B cell (primary cell): ENCODE measurements around the gene OTX2. TPM values are rescaled to one million over a fixed set of nuclear protein-coding genes. Genes with fewer than 3 reads are reported as not detected.

Source experiments
- ATAC-seq: fragments of 200-7000 bp; cut with Tn5 transposase; one replicate; pipeline ENCODE4 v1.10.0; 2021; ENCODE audit warnings: low read depth, mild to moderate bottlenecking, moderate number of reproducible peaks, moderate library complexity
- CTCF ChIA-PET: fragments of 350-600 bp; sonication (Branson Sonifier 250); formaldehyde crosslinking; loops from one replicate; lab custom pipeline; 2021; ENCODE audit warnings: antibody characterized with exemption, inconsistent platforms; lab: Charles Lee
- POLR2A ChIA-PET: fragments of 350-600 bp; sonication (Branson Sonifier 250); formaldehyde crosslinking; loops from one replicate; lab custom pipeline; 2021; ENCODE audit warnings: antibody characterized with exemption; lab: Charles Lee
- DNase-seq: peaks from one replicate; pipeline ENCODE4 v3.0.0; 2013
- H2AFZ ChIP-seq: 2 replicates; pipeline ENCODE4 v1.6.1; 2012; ENCODE audit warnings: mild to moderate bottlenecking, low read depth, low read length; ENCODE audit not compliant: insufficient read depth, poor library complexity, severe bottlenecking
- H3K27ac ChIP-seq, 2 donors: 1 replicate in 1 of 2; 2 replicates in 1 of 2; pipeline ENCODE4 v1.5.1; 2012 to 2013; ENCODE audit warnings: low read length in 2 of 2, mild to moderate bottlenecking in 2 of 2, moderate library complexity in 1 of 2
- H3K27me3 ChIP-seq, 4 experiments: fragments of 200-600 bp in 1 of 4; sonication (generic) in 1 of 4; replicated peaks in 1 of 4; 1 replicate in 2 of 4; 2 replicates in 2 of 4; pipeline versions ENCODE4 v1.6.1 to v1.7.0; 2013 to 2016; ENCODE audit warnings: low read length in 3 of 4, mild to moderate bottlenecking in 2 of 4, mixed read lengths in 1 of 4, moderate library complexity in 1 of 4; ENCODE audit not compliant: insufficient read depth in 4 of 4, control insufficient read depth in 3 of 4; ENCODE audit errors: control extremely low read depth in 1 of 4
- H3K36me3 ChIP-seq, 2 experiments: replicated peaks in 1 of 2; 1 replicate in 1 of 2; 2 replicates in 1 of 2; pipeline versions ENCODE4 v1.6.1 to v1.7.1; 2013; ENCODE audit warnings: low read length in 1 of 2; ENCODE audit not compliant: insufficient read depth in 2 of 2, control insufficient read depth in 1 of 2; ENCODE audit errors: control extremely low read depth in 1 of 2, extremely low read depth in 1 of 2
- H3K4me1 ChIP-seq, 2 donors: fragments of 200-600 bp in 1 of 2; sonication (generic) in 1 of 2; 1 replicate in 1 of 2; 2 replicates in 1 of 2; pipeline versions ENCODE4 v1.5.1 to v1.6.1; 2013 to 2017; ENCODE audit warnings: low read length in 2 of 2; ENCODE audit not compliant: control insufficient read depth in 2 of 2, insufficient read depth in 2 of 2
- H3K4me2 ChIP-seq: replicated peaks from 2 replicates; pipeline ENCODE3; 2012; ENCODE audit warnings: mild to moderate bottlenecking, low read depth, low read length; ENCODE audit not compliant: poor library complexity, severe bottlenecking
- H3K4me3 ChIP-seq, 5 experiments: fragments of 200-600 bp in 1 of 5; sonication (generic) in 1 of 5; 1 replicate in 3 of 5; 2 replicates in 2 of 5; pipeline versions ENCODE4 v1.5.1 to v1.7.0; 2011 to 2016; ENCODE audit warnings: low read length in 4 of 5, mild to moderate bottlenecking in 4 of 5, low read depth in 2 of 5, control low read depth in 1 of 5, moderate library complexity in 1 of 5; ENCODE audit not compliant: insufficient read depth in 1 of 5; ENCODE audit errors: control extremely low read depth in 1 of 5, extremely low read depth in 1 of 5
- H3K79me2 ChIP-seq: fragments of 200-600 bp; sonication (generic); one replicate; pipeline ENCODE4 v1.6.0; 2016; ENCODE audit warnings: low read length; ENCODE audit not compliant: control insufficient read depth, insufficient read depth
- H3K9ac ChIP-seq: fragments of 200-600 bp; sonication (generic); 2 replicates; pipeline ENCODE4 v1.6.1; 2017; ENCODE audit warnings: mild to moderate bottlenecking, low read length, moderate library complexity
- H3K9me3 ChIP-seq, 3 donors: one replicate each; pipeline versions ENCODE4 v1.6.1 to v1.7.1; 2013; ENCODE audit warnings: low read length in 2 of 3; ENCODE audit not compliant: control insufficient read depth in 2 of 3, insufficient read depth in 1 of 3; ENCODE audit errors: control extremely low read depth in 1 of 3
- H4K20me1 ChIP-seq: 2 replicates; pipeline ENCODE4 v1.6.0; 2012; ENCODE audit warnings: mild to moderate bottlenecking, low read length; ENCODE audit not compliant: insufficient read depth, control insufficient read depth, poor library complexity, severe bottlenecking
- H3K27ac Mint-ChIP-seq: one replicate; pipeline ENCODE4 v1.8.0; 2021; ENCODE audit warnings: mixed read lengths
- H3K27me3 Mint-ChIP-seq: one replicate; pipeline ENCODE4 v1.8.0; 2021; ENCODE audit warnings: mixed read lengths
- H3K4me1 Mint-ChIP-seq: one replicate; pipeline ENCODE4 v1.8.0; 2021; ENCODE audit warnings: mixed read lengths
- H3K4me3 Mint-ChIP-seq: one replicate; pipeline ENCODE4 v1.8.0; 2021; ENCODE audit warnings: mixed read lengths
- H3K9me3 Mint-ChIP-seq: one replicate; pipeline ENCODE4 v1.8.0; 2022; ENCODE audit warnings: mixed read lengths; ENCODE audit not compliant: insufficient read depth
- CTCF ChIP-seq: fragments of 200-600 bp; IDR thresholded peaks from one replicate; pipeline ENCODE4 v1.8.0; 2022; ENCODE audit warnings: antibody characterized with exemption, mild to moderate bottlenecking
- EZH2 ChIP-seq: IDR thresholded peaks from 2 replicates; pipeline ENCODE4 v1.6.1; 2012; ENCODE audit warnings: borderline replicate concordance, low read depth, mild to moderate bottlenecking, moderate library complexity, low read length; ENCODE audit not compliant: insufficient read depth, poor library complexity, severe bottlenecking
- WGBS: methylation state at CpG from one replicate; pipeline ENCODE4 v1.1.5; 2013; ENCODE audit warnings: missing lambda C conversion rate; ENCODE audit not compliant: insufficient coverage; 5-methylcytosine and 5-hydroxymethylcytosine counted together
- intact Hi-C: fragments of 100-400 bp; cut with micrococcal nuclease; formaldehyde crosslinking; loops from one replicate; pipeline ENCODE4 v1.10.0; 2022
- polyA plus RNA-seq: library from polyadenylated mRNA; depleted of rRNA; stranded (reverse); fragments of >200 nt; gene quantifications from 2 replicates; pipeline ENCODE4 v1.2.3, GENCODE V29; 2012
- total RNA-seq, 2 donors: library from RNA; stranded (reverse); fragments of 120-200 nt in 1 of 2; gene quantifications; 1 replicate in 1 of 2; 2 replicates in 1 of 2; pipeline versions ENCODE4 v1.2.3 to v1.2.4, GENCODE V29; 2013 to 2022

OTX2 gene
- total and polyA plus RNA-seq, 2 donors (not counting 1 experiment from before 2014, with no cell fraction given) = not detected

DNA sequence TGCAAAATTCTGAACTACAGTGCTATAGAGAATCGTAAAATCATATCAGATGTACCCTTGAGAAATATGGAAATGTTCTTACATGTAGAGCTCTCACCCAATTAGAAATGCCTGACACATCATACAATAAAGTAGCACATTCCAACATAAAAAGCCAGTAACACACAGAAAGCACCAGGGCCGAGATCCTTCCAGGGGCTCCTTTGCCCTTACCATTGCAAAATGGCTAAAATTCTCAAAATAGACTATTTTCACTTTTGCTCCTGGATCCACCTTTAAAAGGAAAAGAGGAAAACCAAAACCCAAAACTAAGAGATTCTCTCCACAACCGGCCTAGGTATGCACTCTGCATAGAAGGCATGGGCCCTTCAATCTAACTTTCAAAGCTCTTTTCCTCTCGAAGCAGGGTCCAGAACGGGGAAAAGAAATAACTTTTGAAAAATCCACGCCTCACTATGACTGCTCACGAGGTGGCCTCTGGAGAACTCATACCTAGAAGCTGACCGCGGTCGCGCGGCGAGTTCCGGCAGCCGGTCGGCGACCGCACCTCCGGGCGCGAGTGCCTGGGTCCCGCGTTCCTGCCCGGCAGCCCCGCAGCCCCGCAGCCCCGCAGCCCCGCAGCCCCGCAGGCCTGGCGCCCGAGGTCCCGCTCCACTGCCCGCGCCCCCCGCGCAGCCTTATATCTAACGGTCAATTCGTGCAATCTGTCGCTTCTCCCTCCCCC, 2.7 kb downstream of the OTX2 start:
- no peak overlapping the region for H2AFZ ChIP-seq
- H3K4me3 Mint-ChIP-seq = no peak overlapping the region

More for the DNA sequence above, 2.7 kb downstream of the OTX2 start:
- TF ChIP-seq CTCF (no peak), EZH2 (no peak)
- Histone ChIP-seq H3K36me3 (no peaks in the 10 kb centered on the region), H3K4me3 (no peak overlapping the region), H3K79me2 (no peaks in the 10 kb centered on the region), H3K27me3 (peaks cover 0 to 87% (median 72%) of the 10 kb centered on the region in 4 experiments), H3K9ac (no peak overlapping the region), H3K4me1 (peaks cover 3 to 18% of the 10 kb centered on the region in 2 donors), H3K9me3 (peaks cover 0 to 42% (median 1%) of the 10 kb centered on the region in 3 donors), H3K27ac (no peak overlapping the region), H3K4me2 (no peak overlapping the region), H4K20me1 (no peaks in the 10 kb centered on the region)
- DNase-seq = no peak
- POLR2A ChIA-PET = no interaction called here
- CTCF ChIA-PET = no interaction called here
- 8% methylated on average over 31 of the region's 39 CpGs for WGBS
- intact Hi-C loops = no loop called here
- Mint-ChIP-seq H3K9me3 (peaks cover 4% of the 10 kb centered on the region), H3K27me3 (peaks cover 76% of the 10 kb centered on the region), H3K4me1 (peaks cover 7% of the 10 kb centered on the region), H3K27ac (no peak overlapping the region)
- ATAC-seq = no peak
